ENCODE results near the gene PRKAB1.
"Not testable (repeated sequence)": the region's sequence is repeated elsewhere in the genome, so short reads cannot be mapped to it uniquely, and the experiment has no call there.

The PRKAB1 gene

DNA sequence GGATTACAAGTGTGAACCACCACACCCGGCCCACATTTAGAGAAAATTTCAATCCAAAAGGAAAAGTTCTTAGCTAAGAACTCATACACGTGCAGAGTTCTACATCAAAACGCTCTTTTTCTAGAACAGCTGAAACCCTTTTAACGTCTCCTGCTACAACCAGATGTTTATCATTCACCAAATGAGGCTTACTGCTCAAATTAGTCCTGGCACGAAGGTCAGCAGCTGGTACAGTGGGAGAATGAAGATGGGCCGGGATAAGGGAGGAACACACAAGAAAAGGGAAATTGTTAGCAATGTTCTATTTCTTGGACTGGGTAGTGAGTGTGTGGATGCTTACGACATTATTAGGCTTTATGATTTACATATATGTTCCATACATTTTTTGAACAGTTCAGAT is 37.2 kb downstream of the PRKAB1 start:
- no peaks in the 10 kb centered on the region for H4K20me1 ChIP-seq
- H3K9ac ChIP-seq: no peak overlapping the region
- H3K4me2 ChIP-seq: no peak overlapping the region
- no peak for TF ChIP-seq Cebpa-rat (IDR thresholded peaks at IDR 0.05)
- 0 out of 2 replicates have a peak overlapping the region, but pooled peaks have one; percentile 70 for H3K27ac ChIP-seq
- H3K4me3 ChIP-seq: no peak overlapping the region
- H3K27me3 ChIP-seq: no peaks in the 10 kb centered on the region
- peaks cover 21% of the 10 kb centered on the region for H3K4me1 ChIP-seq
- H3K9me3 ChIP-seq: no peaks in the 10 kb centered on the region
- peaks cover 91% of the 10 kb centered on the region for H3K36me3 ChIP-seq

DNA sequence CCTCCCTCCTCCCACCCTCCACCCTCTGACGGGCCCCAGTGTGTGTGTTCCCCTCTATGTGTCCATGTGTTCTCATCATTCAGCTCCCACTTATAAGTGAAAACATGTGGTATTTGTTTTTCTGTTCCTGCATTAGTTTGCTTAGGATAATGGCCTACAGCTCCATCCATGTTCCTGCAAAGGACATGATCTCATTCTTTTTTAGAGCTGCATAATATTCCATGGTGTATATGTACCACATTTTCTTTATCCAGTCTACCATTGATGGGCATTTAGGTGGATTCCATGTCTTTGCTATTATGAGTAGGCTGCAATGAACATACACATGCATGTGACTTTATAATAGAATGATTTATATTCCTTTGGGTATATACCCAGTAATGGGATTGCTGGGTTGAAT is 38.5 kb downstream of the PRKAB1 start:
- not testable (repeated sequence) for H3K27ac ChIP-seq, H3K27me3 ChIP-seq, H4K20me1 ChIP-seq, H3K4me3 ChIP-seq, H3K9me3 ChIP-seq, H3K4me2 ChIP-seq, H3K9ac ChIP-seq
- Histone ChIP-seq H3K36me3 (peaks cover 94% of the 10 kb centered on the region), H3K4me1 (peaks cover 21% of the 10 kb centered on the region)

GRCh38 chr12:119710374-119710964 is 42.5 kb downstream of the PRKAB1 start:
- Histone ChIP-seq H3K27ac (no peak overlapping the region), H3K4me1 (no peaks in the 10 kb centered on the region), H3K4me2 (no peak overlapping the region), H3K36me3 (peaks cover 98% of the 10 kb centered on the region), H3K9ac (no peak overlapping the region), H4K20me1 (no peaks in the 10 kb centered on the region), H3K27me3 (no peaks in the 10 kb centered on the region), H3K9me3 (0 out of 2 replicates have a peak, but pooled peaks cover 4% of the 10 kb centered on the region), H3K4me3 (no peak overlapping the region)
- TF ChIP-seq Cebpa-rat (IDR thresholded peaks at IDR 0.05): no peak

DNA sequence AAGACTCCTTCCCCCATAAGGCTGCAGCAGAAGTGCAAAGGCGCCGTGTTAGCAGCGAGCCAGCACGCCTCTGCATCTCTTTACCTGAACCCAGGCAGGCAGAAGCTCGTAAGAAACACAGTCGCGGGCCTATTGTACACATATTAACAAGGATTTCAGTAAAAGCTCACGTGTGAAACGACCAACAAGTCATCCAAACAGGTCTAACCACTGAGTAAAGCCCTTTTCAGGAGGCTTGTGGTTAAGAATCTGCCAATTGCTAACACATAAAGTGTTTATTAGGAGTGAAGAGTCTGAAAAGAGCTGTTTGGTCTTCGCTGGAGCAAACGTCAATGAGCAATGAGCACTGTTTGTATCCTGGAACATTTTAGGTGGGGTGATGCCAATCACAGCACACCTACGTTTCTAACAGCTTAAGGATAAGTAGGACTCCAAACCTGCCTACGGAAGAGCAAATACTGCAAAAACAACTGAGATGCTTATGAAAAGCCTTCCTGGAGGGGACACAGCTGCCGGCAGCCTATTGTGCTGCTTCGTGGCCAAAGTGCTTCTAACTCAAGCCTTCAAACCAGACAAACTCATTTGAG is 43.1 kb downstream of the PRKAB1 start:
- Histone ChIP-seq H3K27me3 (no peaks in the 10 kb centered on the region), H3K9me3 (0 out of 2 replicates have a peak, but pooled peaks cover 4% of the 10 kb centered on the region), H3K36me3 (peaks cover 100% of the 10 kb centered on the region), H3K27ac (no peak overlapping the region), H4K20me1 (no peaks in the 10 kb centered on the region), H3K4me1 (peaks cover 5% of the 10 kb centered on the region), H3K9ac (no peak overlapping the region), H3K4me3 (no peak overlapping the region), H3K4me2 (no peak overlapping the region)
- TF ChIP-seq Cebpa-rat (IDR thresholded peaks at IDR 0.05): no peak

DNA sequence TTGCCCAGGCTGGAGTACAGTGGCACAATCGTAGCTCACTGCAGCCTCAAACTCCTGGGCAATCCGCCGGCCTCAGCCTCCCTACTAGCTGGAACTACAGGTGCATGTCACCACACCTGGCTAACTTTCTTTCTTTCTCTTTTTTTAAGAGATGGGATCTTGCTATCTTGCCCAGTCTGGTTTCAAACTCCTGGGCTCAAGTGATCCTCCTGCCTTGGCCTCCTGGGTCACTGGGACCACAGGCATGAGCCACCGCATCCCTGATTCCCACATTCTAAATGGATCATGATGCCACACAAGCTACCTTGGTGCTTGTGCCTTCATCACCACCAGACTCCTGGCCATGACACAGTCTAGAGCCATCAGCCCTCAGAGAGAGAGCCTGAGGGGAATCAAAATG is 43.8 kb downstream of the PRKAB1 start:
- no peak overlapping the region for H3K4me2 ChIP-seq
- 0 out of 2 replicates have a peak, but pooled peaks cover 4% of the 10 kb centered on the region for H3K9me3 ChIP-seq
- TF ChIP-seq Cebpa-rat (IDR thresholded peaks at IDR 0.05): no peak
- no peak overlapping the region for H3K27ac ChIP-seq
- H3K36me3 ChIP-seq: peaks cover 99% of the 10 kb centered on the region
- H3K9ac ChIP-seq: no peak overlapping the region
- H4K20me1 ChIP-seq: no peaks in the 10 kb centered on the region
- H3K27me3 ChIP-seq: no peaks in the 10 kb centered on the region
- H3K4me1 ChIP-seq: peaks cover 12% of the 10 kb centered on the region
- H3K4me3 ChIP-seq: no peak overlapping the region

GRCh38 chr12:119712721-119713120 is 44.8 kb downstream of the PRKAB1 start:
- Histone ChIP-seq H3K4me2 (no peak overlapping the region), H4K20me1 (no peaks in the 10 kb centered on the region), H3K27ac (no peak overlapping the region), H3K4me3 (no peak overlapping the region), H3K36me3 (peaks cover 97% of the 10 kb centered on the region), H3K9me3 (0 out of 2 replicates have a peak, but pooled peaks cover 4% of the 10 kb centered on the region), H3K9ac (no peak overlapping the region), H3K4me1 (peaks cover 15% of the 10 kb centered on the region), H3K27me3 (no peaks in the 10 kb centered on the region)
- no peak for TF ChIP-seq Cebpa-rat (IDR thresholded peaks at IDR 0.05)

GRCh38 chr12:119713551-119714031 is 45.7 kb downstream of the PRKAB1 start:
- no peak for TF ChIP-seq Cebpa-rat (IDR thresholded peaks at IDR 0.05)
- Histone ChIP-seq H3K27ac (no peak overlapping the region), H3K9me3 (0 out of 2 replicates have a peak, but pooled peaks cover 4% of the 10 kb centered on the region), H3K4me2 (no peak overlapping the region), H3K4me1 (peaks cover 15% of the 10 kb centered on the region), H3K36me3 (peaks cover 97% of the 10 kb centered on the region), H3K4me3 (no peak overlapping the region), H3K9ac (no peak overlapping the region), H3K27me3 (no peaks in the 10 kb centered on the region), H4K20me1 (no peaks in the 10 kb centered on the region)

GRCh38 chr12:119714614-119715267 is 46.8 kb downstream of the PRKAB1 start:
- no peaks in the 10 kb centered on the region for H3K27me3 ChIP-seq
- peaks cover 15% of the 10 kb centered on the region for H3K4me1 ChIP-seq
- H3K36me3 ChIP-seq: peaks cover 96% of the 10 kb centered on the region
- no peaks in the 10 kb centered on the region for H4K20me1 ChIP-seq
- no peak overlapping the region for H3K27ac ChIP-seq
- no peak overlapping the region for H3K4me2 ChIP-seq
- H3K4me3 ChIP-seq: no peak overlapping the region
- H3K9ac ChIP-seq: no peak overlapping the region
- 0 out of 2 replicates have a peak, but pooled peaks cover 4% of the 10 kb centered on the region for H3K9me3 ChIP-seq
- no peak for TF ChIP-seq Cebpa-rat (IDR thresholded peaks at IDR 0.05)

- Histone ChIP-seq H4K20me1 (no peaks in the 10 kb centered on the region), H3K4me1 (peaks cover 15% of the 10 kb centered on the region), H3K9ac (no peak overlapping the region), H3K27me3 (no peaks in the 10 kb centered on the region), H3K9me3 (0 out of 2 replicates have a peak, but pooled peaks cover 4% of the 10 kb centered on the region), H3K27ac (no peak overlapping the region), H3K36me3 (peaks cover 96% of the 10 kb centered on the region), H3K4me2 (no peak overlapping the region), H3K4me3 (no peak overlapping the region)
- TF ChIP-seq Cebpa-rat (IDR thresholded peaks at IDR 0.05): no peak
These were observed 47.3 kb downstream of the PRKAB1 start for GRCh38 chr12:119715268-119715620.

DNA sequence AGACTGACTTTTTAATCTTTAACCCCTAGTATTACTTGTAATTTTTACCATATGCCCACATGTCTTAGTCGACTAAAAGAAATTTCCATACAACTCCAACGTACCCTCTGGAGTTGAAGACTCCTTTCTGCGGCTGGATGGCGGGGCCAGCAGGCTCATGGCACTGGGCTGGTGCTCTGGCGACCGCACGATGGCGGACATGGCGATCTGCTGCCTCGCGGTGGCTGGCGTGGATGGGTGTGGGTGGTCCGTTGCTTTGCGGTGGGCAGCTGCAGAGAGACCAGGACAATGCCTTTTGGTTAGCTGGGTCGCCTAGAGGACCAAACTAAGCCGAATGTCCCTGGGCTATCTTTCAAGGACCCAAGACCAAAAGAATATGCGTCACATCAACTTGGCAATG is 50.2 kb downstream of the PRKAB1 start:
- no peak overlapping the region for H3K27ac ChIP-seq
- H3K36me3 ChIP-seq: peaks cover 93% of the 10 kb centered on the region

More for the DNA sequence above, 50.2 kb downstream of the PRKAB1 start:
- H4K20me1 ChIP-seq: no peaks in the 10 kb centered on the region
- no peaks in the 10 kb centered on the region for H3K27me3 ChIP-seq
- peaks cover 15% of the 10 kb centered on the region for H3K4me1 ChIP-seq
- no peak overlapping the region for H3K4me2 ChIP-seq
- no peak overlapping the region for H3K4me3 ChIP-seq
- no peak overlapping the region for H3K9ac ChIP-seq
- H3K9me3 ChIP-seq: 0 out of 2 replicates have a peak, but pooled peaks cover 4% of the 10 kb centered on the region
- TF ChIP-seq Cebpa-rat (IDR thresholded peaks at IDR 0.05): no peak

Data from BLaER1 (cell line).